DMS79 (cell line): ENCODE measurements around the gene ATCAY.
"Not testable (repeated sequence)": the region's sequence is repeated elsewhere in the genome, so short reads cannot be mapped to it uniquely, and the experiment has no call there.

Experiments
- DNase-seq: peaks from one replicate; lab custom pipeline; 2025; lab: John Stamatoyannopoulos, UW

Gene ATCAY

DNA sequence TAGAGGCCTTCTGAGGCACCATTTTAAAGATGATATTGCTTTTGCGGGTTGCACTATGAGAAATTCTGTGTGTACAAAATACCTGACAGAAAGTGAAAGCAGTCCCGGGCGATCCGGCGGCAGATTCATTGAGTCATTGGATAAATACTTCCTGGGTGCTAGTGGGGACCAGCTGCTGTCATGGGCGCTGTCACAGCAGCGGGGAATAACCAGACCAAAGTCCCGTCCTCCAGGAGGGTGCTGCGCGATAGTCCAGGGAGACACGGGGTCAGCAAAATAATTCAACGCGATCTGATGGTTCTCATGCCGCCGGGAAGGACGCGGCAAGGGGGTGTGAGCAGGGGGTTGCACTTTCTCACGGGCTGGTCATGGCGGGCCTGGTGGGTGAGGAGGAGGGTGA lies 25.2 kb upstream of the ATCAY start:
- DNase-seq = no peak

DNA sequence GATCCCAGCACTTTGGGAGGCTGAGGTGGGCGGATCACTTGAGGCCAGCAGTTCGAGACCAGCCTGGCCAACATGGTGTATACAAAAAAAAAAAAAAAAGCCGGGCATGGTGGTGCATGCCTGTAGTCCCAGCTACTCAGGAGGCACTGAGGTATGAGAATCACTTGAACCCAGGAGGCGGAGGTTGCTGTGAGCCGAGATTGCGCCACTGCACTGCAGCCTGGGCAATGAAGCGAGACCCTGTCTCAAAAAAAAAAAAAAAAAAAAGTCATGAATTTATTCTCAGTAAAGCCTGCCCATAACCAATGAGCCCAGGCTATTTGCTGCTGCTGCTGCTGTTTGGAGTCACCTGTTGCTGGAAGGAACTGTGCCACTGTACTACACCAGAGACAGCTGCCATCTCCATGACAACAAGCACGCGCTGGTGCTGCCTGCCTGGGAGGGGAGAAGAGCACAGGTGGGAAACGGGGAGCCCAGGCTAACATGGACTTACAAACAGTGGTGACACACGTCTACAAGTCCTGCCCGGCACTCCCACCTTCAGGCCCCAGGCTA lies 23.0 kb upstream of the ATCAY start:
- peak; percentile 14 for DNase-seq

DNA sequence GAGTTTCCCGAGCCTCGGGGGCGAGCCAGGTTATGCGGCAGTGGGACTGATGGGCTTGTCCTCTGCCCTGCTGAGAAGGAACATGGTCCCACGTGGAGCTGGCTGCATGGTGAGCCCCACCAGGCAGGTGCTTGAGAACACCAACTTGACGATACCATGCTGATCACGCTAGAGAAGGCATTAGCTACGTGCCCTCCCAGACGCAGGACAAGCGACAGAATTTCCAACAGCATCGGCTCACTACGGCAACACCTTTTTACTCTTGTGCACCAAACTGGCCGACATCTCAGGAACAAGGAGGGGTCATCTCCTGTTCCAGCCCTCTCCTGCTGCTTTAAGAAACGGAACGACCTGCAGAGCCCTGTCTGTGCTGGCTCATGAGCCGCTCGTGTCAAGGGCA lies 20.0 kb upstream of the ATCAY start:
- DNase-seq = no peak

DNA sequence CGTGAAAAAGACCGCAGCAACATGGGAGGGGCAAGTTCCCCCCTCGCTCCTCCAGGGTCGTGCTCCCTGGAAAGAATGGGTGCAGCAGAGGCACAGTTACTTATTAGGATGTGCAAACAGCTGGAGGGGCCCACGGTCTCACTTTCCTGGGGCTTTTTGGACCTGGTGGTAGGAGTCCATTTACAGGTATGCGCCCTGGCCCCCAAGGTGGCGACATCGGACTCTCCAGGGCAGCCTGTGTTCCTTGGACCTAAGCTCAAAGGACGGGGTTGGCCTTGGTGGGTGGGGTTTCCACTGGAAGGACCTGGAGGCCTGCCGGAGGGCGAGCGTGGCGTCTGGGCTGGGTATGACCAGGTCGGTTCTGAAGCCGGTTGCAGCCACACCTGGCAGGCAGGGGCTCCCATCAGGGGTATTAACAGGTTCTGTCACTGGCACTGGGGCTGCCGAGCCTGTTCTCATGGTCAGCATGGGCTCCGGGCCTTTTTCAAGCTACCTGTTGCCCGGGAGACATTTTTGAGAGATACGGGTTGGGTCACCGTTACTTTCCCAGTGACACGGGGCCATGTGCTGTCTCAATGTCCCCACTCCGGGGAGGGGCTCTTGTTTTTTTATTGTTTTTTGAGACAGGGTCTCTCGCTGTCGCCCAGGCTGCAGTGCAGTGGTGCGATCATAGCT lies 17.5 kb upstream of the ATCAY start:
- no peak for DNase-seq

DNA sequence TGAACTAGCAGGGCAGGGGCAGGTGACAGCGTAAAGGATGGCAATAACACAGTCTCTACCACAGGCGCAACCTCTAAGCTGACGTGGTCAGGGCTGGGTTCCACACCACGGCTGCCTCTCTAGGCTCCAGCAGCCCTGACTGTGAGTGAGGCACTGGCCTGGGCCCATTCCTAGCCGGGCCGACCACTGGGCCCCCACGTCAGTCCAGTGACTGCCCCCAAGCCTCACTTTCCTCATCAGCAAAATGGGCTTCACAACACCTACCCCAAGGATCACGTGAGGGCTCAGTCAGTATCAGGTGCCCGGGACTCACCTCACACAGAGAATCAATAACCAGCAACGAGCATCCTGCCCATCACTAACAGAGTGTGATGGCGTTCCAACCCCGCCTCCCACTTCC lies 16.8 kb upstream of the ATCAY start:
- no peak for DNase-seq

DNA sequence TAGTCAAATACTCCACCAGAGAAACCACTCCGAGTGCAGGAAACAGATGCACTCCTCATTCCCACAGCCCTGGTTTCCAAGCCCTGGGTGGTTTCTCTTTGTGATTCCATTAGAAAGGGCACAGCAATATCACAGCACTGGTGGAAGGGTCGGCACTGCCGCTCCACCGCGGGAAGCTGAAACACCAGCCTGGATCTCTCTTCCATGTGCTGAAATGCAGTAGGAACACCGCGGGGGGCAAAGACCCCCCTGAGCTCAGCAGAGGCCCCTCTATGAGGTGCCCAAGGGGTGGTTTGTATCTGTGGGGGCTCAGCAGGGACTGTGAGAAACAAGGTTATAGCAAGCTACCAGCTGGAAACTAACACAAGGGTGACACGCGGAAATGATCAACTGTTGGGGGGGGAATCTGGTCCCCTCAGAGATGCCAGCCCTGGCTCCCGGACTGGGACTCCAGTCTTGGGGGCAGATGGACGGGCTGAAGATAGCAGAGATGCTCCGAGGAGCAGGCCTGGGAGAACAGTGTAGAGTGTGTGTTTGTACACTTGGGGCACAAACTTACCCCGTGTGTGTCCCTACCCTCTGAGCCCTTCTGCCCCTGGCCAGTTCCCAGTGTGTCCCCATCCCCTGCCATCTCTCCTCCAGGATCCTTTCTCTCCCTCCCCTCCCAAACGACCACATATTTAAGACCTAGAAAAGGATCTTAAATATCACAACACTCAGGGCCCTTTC lies 13.4 kb upstream of the ATCAY start:
- DNase-seq = no peak

DNA sequence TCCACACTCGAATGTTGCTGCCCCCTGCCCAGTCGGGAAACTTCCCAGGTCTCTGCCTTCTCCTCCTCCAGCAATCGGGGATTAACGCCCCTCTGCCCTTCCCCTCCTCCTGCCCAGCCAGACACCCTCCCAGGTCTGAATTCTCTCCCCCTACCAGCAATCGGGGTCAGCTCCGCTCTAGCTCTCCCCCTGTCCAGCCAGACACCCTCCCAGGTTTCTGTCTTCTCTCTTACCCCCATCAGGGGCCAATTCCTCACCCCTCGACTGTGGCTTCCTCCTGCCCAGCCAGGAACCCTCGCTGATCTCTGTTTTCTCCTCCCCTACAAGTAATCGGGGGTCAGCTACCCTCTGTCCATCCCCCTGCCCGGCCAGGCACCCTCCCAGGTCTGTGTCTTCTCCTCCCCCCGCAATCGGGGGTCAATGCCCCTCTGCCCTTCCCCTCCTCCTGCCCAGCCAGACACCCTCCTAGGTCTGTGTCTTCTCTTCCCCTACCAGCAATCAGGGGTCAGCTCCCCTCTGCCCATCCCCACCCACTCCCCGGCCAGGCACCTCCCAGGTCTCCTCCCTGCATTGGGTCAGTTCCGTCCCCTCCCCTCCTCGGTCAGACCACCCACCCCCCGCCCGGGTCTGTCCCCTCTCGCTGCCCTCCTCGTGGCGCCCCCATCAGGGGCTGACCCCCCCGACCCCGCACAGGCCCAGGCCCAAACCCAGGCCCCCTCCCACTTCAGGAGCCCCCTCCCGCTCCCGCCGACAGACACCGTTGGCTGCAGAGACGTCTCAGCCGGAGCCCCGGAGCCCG lies 12.3 kb upstream of the ATCAY start:
- no peak for DNase-seq

DNA sequence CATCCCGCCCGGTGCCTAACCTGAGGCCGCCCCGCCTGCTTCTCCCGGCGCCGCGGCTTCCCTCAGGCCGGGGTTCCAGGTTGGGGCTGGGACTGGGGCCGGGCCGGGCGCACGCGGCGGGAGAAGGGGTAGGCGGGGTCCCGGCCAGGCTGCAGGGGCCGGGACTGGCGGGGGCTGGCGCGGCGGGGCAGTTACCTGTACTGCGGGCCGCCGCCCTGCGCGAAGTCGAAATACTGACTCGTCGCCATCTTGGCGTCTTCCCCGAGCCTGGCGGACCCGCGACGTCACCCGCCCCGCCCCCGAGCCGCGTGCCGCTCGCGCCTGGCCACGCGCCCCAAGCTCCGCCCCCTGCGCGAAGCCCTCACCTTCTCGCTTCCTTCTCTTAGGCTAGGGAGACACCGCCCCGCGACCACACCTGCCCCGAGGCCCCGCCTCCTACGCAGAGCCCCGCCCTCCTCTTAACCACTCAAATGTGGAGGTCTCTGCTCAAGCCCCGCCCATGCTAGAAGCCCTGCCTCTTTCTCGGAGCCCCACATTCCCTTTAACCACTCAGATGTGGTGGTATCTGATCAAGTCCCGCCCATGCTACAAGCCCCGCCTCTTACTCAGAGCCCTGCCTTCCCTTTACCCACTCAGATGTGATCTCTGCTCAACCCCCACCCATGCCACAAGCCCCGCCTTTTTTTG lies 11.6 kb upstream of the ATCAY start, which contains the start of gene ZFR2:
Gene ZFR2, minus strand, starts transcription at position 269 of the 687 bp plus-strand sequence. Its CDS starts 21 bp downstream, at position 248.
- peak; percentile 49 for DNase-seq

DNA sequence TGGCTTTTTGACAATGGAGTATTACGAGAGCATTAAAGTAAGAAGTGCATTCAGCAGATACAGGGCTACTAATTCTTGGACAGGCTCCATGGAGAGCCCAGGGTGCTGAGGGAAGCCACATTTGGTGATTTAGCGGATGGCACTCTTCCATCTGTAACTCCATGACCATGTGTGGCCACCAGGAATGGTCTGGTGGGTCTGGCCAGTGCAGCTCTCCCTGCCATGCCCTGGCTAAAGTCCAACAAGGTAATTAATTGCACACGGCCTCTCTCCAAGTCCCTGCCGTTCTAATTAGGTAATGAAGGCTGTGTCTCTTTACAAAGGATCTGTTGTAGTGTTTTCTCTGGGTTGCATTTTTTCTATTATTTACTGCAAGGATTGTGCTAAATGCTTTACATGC lies 7.3 kb upstream of the ATCAY start:
- no peak for DNase-seq

DNA sequence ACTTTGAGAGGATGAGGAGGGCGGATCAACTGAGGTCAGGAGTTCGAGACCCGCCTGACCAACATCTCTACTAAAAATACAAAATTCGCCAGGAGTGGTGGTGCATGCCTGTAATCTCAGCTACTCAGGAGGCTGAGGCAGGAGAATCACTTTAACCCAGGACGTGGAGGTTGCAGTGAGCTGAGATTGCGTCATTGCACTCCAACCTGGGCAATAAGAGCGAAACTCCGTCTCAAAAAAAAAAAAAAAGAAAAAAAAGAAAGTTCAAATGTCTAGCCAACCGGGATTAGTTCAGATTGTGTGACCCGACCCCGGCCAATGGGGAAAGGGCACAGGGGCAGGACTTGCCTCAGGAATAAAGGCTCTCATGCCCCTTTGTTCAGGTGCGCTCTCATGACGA lies 5.8 kb upstream of the ATCAY start:
- DNase-seq = not testable (repeated sequence)

DNA sequence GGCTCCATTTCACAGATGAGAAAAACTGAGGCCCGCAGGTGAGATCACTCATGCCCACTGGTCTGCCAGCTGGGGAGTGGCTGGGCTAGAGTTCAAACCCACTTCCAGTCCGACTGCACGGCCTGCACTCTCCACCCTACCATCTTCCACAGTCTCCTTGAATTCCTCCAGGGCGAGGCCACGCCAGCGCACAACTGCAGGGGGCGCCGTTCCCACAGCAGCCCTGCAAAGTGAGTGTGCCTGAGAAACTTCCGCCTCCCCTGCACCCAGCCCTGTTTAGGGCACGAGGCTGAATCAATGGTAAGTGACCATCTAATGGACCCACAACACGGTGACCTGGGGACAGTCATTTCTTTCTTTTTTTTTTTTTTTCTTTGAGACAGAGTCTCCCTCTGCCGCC lies 829 bp upstream of the ATCAY start:
- no peak for DNase-seq

DNA sequence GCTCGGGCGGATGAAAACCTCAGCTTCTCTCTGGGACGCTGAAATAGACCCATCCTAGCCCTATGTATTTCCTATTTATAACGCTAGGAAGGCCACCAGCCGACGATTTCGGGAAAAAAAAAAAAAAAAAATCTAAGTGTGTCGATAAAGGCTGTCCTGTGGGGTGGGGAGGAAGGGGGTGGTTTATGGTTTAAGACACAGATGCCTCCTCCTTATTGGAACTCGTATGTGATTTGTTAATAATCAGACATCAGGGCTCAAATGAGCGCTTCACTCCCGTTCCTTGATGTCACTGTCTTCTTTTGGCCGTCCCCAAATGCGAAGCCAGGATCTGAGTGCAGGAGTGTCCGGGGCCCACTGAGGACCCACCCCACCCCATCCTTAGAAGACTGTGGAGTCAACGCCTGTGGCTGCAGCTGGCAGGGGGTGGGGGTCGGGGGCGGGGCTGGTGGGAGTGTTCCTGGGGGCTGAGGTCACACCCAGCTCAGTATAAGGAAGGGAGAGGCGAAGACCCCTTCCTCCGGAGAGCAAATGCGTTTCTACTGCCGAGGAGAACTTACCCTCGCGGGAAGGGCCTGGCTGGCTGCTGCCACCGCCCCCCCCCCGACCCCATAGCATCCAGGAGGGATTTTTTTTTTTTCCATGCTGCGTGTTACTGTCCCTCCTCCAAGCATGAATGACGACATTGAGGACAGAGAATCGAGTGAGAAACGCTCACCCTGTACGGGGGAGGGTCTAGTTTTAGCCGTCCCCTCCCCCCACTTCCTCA lies 971 bp downstream of the ATCAY start:
- peak; percentile 45 for DNase-seq

DNA sequence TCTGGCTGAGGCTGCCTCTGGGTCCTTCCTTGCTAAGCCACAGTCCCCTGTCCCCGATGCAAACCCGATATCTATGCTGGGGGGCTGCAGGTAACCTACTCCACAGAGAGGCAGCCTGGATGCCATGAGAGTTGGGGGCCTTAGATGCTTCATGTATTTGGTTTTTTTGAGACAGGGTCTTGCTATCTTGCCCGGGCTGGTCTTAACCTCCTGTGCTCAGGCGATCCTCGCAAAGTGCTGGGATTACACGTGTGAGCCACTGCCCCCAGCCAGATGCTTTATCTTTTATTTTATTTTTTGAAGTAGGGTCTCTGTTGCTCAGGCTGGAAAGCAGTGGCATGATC lies 1.5 kb downstream of the ATCAY start:
- no peak for DNase-seq

DNA sequence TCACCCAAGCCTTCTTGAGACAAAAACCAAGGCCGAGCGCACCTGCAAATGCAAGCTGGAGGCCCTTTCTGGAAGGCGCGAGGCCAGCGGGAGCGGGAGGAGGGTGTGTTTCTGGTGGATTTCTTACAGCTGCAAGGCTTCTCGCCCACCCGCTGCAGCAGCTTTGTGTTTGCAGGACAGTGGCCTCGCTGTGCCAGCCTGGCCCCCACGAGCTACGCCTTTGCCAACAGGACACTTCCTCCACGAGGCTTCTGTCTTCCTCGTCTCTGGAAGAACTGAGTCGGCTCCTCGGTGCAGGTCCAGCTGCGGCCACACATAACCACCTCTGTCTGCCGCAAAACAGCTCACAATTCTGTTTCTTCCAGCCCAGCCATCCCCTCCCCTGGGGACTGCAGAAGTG lies 10.1 kb downstream of the ATCAY start:
- DNase-seq = no peak

DNA sequence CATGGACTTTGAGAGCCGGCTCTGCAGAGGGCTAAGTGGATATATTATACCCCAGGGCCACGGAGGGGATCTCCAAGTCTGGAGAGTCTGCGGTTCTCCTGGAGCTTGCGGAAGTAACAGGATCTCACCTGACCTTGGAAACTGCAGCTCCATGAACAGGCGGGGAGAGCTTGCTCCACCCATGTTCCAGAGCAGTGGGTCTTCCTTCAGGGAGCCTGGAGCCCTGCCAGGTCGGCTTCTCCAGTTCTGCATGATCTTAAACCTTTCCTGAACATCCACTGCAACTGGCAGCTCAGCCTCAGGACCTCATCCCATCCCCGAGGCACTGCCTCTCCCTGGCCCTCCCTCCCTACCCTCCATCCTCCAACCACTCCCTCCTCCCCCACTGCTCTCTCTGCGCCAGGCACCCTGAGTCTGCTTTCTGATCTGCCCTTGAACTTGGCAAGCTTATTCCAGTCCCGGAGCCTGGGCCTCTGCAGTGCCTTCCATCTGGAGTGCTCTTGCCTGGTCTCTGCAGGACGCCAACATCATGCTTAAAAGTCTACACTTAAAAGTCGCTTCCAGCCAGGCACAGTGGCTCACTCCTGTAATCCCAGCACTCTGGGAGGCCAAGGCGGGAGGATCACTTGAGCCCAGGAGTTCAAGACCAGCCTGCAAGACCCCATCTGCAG lies 13.2 kb downstream of the ATCAY start:
- DNase-seq = peak; percentile 84

DNA sequence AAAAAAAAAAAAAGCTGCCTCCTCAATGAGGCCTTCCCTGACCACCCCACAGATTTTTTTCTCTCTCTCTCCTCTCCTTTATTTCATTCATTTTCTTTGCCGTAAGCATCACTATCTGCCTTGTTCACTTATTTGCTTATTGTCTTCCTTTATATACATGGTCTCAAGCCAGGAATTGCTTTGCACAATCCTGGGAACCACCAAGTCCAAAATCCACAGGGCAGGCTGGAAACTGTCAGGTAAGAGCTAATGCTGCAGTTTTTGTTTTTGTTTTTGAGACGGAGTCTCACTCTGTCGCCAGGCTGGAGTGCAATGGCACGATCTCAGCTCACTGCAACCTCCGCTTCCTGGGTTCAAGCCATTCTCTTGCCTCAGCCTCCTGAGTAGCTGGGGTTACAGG lies 14.5 kb downstream of the ATCAY start:
- DNase-seq = not testable (repeated sequence)

DNA sequence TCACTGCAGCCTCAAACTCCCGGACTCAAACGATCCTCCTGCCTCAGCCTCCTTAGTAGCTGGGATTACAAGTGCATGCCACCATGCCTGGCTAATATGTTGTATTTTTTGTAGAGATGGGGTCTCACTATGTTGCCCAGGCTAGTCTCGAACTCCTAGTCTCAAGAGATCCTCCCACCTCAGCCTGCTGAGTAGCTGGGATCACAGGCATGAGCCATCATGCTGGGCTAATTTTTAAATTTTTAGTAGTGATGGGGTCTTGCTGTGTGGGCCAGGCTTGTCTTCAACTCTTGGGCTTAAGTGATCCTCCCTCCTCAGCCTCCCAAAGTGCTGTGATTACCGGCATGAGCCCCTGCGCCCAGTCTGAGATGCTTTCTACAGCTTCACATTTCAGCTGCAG lies 15.3 kb downstream of the ATCAY start:
- no peak for DNase-seq

DNA sequence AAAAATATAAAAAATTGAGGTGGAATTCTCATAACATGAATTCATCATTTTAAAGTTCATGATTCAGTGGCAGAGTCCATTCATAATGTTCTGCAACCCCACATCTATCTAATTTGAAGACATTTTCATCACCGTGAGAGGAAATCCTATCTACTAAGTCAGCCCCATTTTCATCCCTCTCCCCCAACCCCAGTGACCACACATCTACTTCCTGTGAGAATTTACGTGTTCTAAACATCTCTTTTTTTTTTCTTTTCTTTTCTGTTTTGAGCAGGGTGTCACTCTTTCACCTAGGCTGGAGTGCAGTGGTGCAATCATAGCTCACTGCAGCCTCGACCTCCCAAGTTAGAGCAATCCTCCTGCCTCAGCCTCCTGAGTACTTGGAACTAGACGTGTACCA lies 17.5 kb downstream of the ATCAY start:
- no peak for DNase-seq

DNA sequence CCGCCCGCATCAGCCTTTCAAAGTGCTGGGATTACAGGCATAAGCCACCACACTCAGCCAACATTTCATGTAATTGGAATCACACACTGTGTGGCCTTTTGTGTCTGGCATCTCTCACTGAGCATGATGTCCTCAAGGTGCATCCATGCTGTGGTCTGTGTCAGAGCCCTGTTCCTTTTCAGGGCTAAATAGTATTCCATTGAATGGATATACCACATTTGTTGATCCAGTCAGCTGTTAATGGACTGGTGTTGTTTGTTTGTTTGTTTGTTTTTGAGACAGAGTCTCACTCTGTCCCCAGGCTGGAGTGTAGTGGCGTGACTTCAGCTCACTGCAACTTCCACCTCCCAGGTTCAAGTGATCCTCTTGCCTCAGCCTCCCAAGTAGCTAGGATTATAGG lies 17.9 kb downstream of the ATCAY start:
- no peak for DNase-seq

DNA sequence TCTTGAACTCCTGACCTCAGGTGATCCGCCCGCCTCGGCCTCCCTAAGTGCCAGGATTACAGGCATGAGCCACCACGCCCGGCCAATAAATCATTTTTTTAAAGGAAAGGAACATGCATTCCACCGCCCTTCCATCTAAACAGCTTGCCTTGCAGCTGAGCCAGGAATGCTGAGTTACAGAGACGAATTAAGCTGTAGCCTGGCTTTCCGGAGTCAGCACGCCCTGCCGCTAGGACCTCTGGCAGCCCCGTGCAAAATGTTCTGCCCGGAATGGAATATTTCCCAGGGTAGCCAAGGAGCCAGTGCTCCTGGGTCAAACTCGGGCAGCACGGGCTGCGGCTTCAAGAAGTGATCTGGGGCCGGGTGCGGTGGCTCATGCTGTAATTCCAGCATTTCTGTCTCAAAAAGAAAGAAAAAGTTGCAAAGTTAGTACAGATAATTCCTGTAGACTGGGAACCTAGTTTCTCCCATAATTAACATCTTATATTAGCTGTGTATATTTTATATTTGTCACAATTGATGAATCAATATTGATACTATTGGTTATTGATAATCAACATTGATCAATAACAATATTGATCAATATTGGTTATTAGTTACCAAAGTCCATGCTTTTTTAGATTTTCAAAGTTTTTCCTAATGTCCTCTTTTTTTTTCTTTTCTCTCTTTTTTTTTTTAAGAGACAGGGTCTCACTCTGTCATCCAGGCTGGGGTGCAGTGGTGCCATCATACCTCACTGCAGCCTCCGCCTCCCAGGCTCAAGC lies 19.2 kb downstream of the ATCAY start:
- DNase-seq = no peak
